GM12872 (cell line): ENCODE measurements around the gene RNF19B.

Experiments
- CTCF ChIP-seq: IDR thresholded peaks from 3 replicates; pipeline ENCODE4 v1.5.1; 2011; ENCODE audit warnings: low read depth, mild to moderate bottlenecking, low read length, moderate library complexity; ENCODE audit not compliant: insufficient read depth

RNF19B gene

DNA sequence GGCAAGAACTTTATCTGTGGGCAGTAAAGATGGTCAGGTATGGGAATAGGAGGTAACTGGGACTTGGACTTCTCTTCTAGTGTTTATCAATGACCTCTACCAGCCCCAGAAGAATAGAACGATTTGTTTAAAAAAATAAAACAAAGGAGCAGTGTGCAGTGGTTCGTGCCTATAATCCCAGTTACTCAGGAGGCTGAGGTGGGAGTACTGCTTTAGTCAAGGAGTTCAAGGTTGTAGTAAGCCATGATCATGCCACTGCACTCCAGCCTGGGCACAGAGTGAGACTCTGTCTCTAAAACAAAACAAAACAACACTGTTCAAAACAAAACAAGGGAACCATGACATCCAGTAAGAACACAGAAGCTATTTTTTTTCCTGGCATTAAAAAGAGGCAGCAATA, 4.3 kb downstream of the RNF19B start:
- no peak for TF ChIP-seq CTCF

- no peak for TF ChIP-seq CTCF
Measured at GRCh38 chr1:32958827-32959226, 5.8 kb downstream of the RNF19B start.

- no peak for TF ChIP-seq CTCF
Measured at GRCh38 chr1:32957017-32957416, 7.6 kb downstream of the RNF19B start.

DNA sequence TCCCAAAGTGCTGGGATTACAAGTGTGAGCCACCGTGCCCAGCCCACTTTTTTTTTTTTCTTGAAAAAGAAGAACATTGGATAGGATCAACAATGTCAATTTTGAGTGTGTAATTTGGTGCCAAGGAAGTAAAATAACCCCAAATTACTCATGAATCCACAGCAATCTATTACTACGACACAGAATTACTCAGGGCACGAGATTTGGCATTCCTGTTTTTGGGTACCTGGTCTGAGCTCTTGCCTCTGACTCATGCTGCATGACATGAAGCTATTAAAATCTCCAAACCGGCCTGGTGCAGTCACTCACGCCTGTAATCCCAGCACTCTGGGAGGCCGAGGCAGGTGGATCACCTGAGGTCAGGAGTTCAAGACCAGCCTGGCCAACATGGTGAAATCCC, 10.4 kb downstream of the RNF19B start:
- no peak for TF ChIP-seq CTCF

- no peak for TF ChIP-seq CTCF
Measured at GRCh38 chr1:32953495-32953894, 11.1 kb downstream of the RNF19B start.

DNA sequence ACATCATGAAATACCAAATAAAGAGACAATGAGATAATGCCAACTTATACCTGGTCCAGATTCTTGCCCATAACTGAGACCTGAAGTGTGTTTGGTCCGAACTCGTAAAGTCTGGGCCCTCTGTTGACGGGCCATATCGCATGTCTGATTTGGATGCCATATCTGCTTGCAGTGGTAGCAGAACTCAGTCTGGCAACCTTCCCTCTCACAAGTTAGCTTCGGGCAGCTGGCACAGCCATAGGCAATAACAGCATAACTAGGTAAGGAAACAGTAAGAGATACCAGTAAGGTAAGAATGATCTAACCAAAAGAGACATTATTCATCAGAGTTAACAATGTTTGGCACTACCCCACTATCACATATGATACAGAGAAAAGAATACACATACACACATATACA, 15.1 kb downstream of the RNF19B start:
- TF ChIP-seq CTCF = no peak

DNA sequence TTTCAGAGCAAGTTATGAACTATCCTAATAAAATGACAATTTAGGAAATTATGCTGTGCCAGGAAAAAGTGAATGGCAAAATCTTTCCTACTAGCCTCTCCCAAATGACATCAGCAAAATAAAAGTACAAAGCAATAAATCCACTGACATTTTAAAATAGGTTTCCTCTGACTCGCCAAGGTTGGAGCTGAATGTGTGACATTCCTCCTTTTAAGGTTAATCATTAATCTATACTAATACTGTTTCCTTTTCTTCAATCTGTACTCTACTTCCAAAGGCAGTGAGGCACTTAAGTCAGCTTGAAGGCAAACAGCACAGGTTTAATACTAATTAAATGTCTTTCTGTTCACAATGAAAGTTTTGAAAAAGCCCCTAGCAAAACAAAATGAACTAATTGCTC, 15.7 kb downstream of the RNF19B start:
- TF ChIP-seq CTCF = no peak

DNA sequence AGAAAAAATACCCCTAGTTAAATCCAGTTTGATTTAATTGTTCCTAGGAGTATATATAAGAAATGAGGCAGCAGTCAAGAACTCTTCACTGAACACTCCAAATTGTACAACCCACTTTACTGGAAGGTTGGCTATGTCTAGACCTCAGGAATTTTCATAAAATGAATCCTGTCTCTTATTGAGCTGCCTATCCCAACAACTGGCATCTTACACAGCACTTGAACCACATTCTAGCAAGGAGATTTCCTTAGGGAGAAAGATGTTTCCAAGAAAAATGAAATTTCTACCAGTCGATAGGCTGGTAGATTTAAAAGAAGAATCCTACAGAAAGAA, 16.3 kb downstream of the RNF19B start:
- TF ChIP-seq CTCF = no peak
